ENCODE measurements around the gene FNTB. TPM values are rescaled to one million over a fixed set of nuclear protein-coding genes. Genes with fewer than 3 reads are reported as not detected.
A peak's percentile ranks its signal among the peaks of the same experiment; 100 is the strongest.
"Not testable (repeated sequence)": the region's sequence is repeated elsewhere in the genome, so short reads cannot be mapped to it uniquely, and the experiment has no call there.

FNTB gene
- total RNA-seq, 2 donors from 2014 or later, result 14.4 to 17.1 TPM

GRCh38 chr14:65019944-65020566 lies 33.4 kb downstream of the FNTB start:
- H3K4me3 Mint-ChIP-seq, result no peak overlapping the region
- H3K27me3 Mint-ChIP-seq (ENCODE audit: low read depth), result no peaks in the 10 kb centered on the region
- peaks cover 1 to 7% of the 10 kb centered on the region in 2 donors for H3K36me3 Mint-ChIP-seq (ENCODE audit: insufficient read depth in 2 of 2)
- H3K4me1 Mint-ChIP-seq (ENCODE audit: low read depth), result no peaks in the 10 kb centered on the region
- ATAC-seq (replicated peaks in 1 of 2) (no peak), DNase-seq (no peak)
- H3K9me3 Mint-ChIP-seq, result no peaks in the 10 kb centered on the region
- H3K27ac Mint-ChIP-seq, result no peak overlapping the region

- DNase-seq (no peak), ATAC-seq (replicated peaks in 1 of 2) (no peak)
- no peaks in the 10 kb centered on the region for H3K9me3 Mint-ChIP-seq
- no peak overlapping the region for H3K27ac Mint-ChIP-seq
- H3K4me3 Mint-ChIP-seq, result no peak overlapping the region
- peaks cover 0 to 2% of the 10 kb centered on the region in 2 donors for H3K36me3 Mint-ChIP-seq (ENCODE audit: insufficient read depth in 2 of 2)
- no peaks in the 10 kb centered on the region for H3K27me3 Mint-ChIP-seq (ENCODE audit: low read depth)
- H3K4me1 Mint-ChIP-seq (ENCODE audit: low read depth), result no peaks in the 10 kb centered on the region
Measured at GRCh38 chr14:65024957-65025356, 38.3 kb downstream of the FNTB start.

- peaks cover 0 to 2% of the 10 kb centered on the region in 2 donors for H3K36me3 Mint-ChIP-seq (ENCODE audit: insufficient read depth in 2 of 2)
- no peak overlapping the region for H3K4me3 Mint-ChIP-seq
- no peaks in the 10 kb centered on the region for H3K9me3 Mint-ChIP-seq
- no peaks in the 10 kb centered on the region for H3K27me3 Mint-ChIP-seq (ENCODE audit: low read depth)
- H3K27ac Mint-ChIP-seq, result no peak overlapping the region
- ATAC-seq (replicated peaks in 1 of 2) (no peak), DNase-seq (no peak)
- H3K4me1 Mint-ChIP-seq (ENCODE audit: low read depth), result no peaks in the 10 kb centered on the region
Measured at GRCh38 chr14:65025818-65026217, 39.1 kb downstream of the FNTB start.

- H3K27ac Mint-ChIP-seq, result no peak overlapping the region
- no peaks in the 10 kb centered on the region for H3K9me3 Mint-ChIP-seq
- no peak overlapping the region for H3K4me3 Mint-ChIP-seq
- no peaks in the 10 kb centered on the region for H3K27me3 Mint-ChIP-seq (ENCODE audit: low read depth)
- DNase-seq (no peak), ATAC-seq (replicated peaks in 1 of 2) (no peak)
- H3K36me3 Mint-ChIP-seq (ENCODE audit: insufficient read depth in 2 of 2), result peaks cover 0 to 2% of the 10 kb centered on the region in 2 donors
- no peaks in the 10 kb centered on the region for H3K4me1 Mint-ChIP-seq (ENCODE audit: low read depth)
Measured at GRCh38 chr14:65026526-65026925, 39.8 kb downstream of the FNTB start.

GRCh38 chr14:65027127-65027799 lies 40.6 kb downstream of the FNTB start:
- no peak for DNase-seq
- ATAC-seq (replicated peaks in 1 of 2), result peak in 1 of 2 donors; percentile 33
- peaks cover 3 to 5% of the 10 kb centered on the region in 2 donors for H3K36me3 Mint-ChIP-seq (ENCODE audit: insufficient read depth in 2 of 2)
- H3K4me3 Mint-ChIP-seq, result no peak overlapping the region
- H3K9me3 Mint-ChIP-seq, result no peaks in the 10 kb centered on the region
- no peaks in the 10 kb centered on the region for H3K27me3 Mint-ChIP-seq (ENCODE audit: low read depth)
- no peak overlapping the region for H3K27ac Mint-ChIP-seq
- no peaks in the 10 kb centered on the region for H3K4me1 Mint-ChIP-seq (ENCODE audit: low read depth)

- DNase-seq (no peak), ATAC-seq (replicated peaks in 1 of 2) (no peak)
- Mint-ChIP-seq H3K27ac (no peak overlapping the region), H3K9me3 (no peaks in the 10 kb centered on the region), H3K4me1 (ENCODE audit: low read depth) (no peaks in the 10 kb centered on the region), H3K36me3 (ENCODE audit: insufficient read depth in 2 of 2) (peaks cover 4 to 7% of the 10 kb centered on the region in 2 donors), H3K4me3 (no peak overlapping the region), H3K27me3 (ENCODE audit: low read depth) (no peaks in the 10 kb centered on the region)
Measured at GRCh38 chr14:65028937-65029336, 42.2 kb downstream of the FNTB start.

- H3K4me3 Mint-ChIP-seq; H3K9me3 Mint-ChIP-seq; H3K4me1 Mint-ChIP-seq (ENCODE audit: low read depth); DNase-seq; H3K27me3 Mint-ChIP-seq (ENCODE audit: low read depth); ATAC-seq (replicated peaks in 1 of 2); H3K27ac Mint-ChIP-seq: not testable (repeated sequence)
- H3K36me3 Mint-ChIP-seq (ENCODE audit: insufficient read depth in 2 of 2), result peaks cover 4 to 12% of the 10 kb centered on the region in 2 donors
Measured at GRCh38 chr14:65031321-65031720, 44.6 kb downstream of the FNTB start.

- no peak for ATAC-seq (replicated peaks in 1 of 2)
- H3K4me3 Mint-ChIP-seq, result no peak overlapping the region
Measured at GRCh38 chr14:65032319-65032718, 45.6 kb downstream of the FNTB start.

GRCh38 chr14:65033181-65033580 lies 46.5 kb downstream of the FNTB start:
- Mint-ChIP-seq H3K4me3 (no peak overlapping the region), H3K27ac (no peak overlapping the region), H3K4me1 (ENCODE audit: low read depth) (no peaks in the 10 kb centered on the region), H3K36me3 (ENCODE audit: insufficient read depth in 2 of 2) (peaks cover 4 to 12% of the 10 kb centered on the region in 2 donors), H3K9me3 (no peaks in the 10 kb centered on the region), H3K27me3 (ENCODE audit: low read depth) (no peaks in the 10 kb centered on the region)
- no peak for ATAC-seq (replicated peaks in 1 of 2)
- no peak for DNase-seq

More at GRCh38 chr14:65032319-65032718, 45.6 kb downstream of the FNTB start:
- Mint-ChIP-seq H3K27ac (no peak overlapping the region), H3K4me1 (ENCODE audit: low read depth) (no peaks in the 10 kb centered on the region), H3K9me3 (no peaks in the 10 kb centered on the region), H3K36me3 (ENCODE audit: insufficient read depth in 2 of 2) (peaks cover 4 to 12% of the 10 kb centered on the region in 2 donors), H3K27me3 (ENCODE audit: low read depth) (no peaks in the 10 kb centered on the region)
- DNase-seq, result no peak

- ATAC-seq (replicated peaks in 1 of 2) (no peak), DNase-seq (no peak)
- Mint-ChIP-seq H3K4me1 (ENCODE audit: low read depth) (no peaks in the 10 kb centered on the region), H3K36me3 (ENCODE audit: insufficient read depth in 2 of 2) (peaks cover 4 to 12% of the 10 kb centered on the region in 2 donors), H3K27ac (no peak overlapping the region), H3K27me3 (ENCODE audit: low read depth) (no peaks in the 10 kb centered on the region), H3K9me3 (no peaks in the 10 kb centered on the region), H3K4me3 (no peak overlapping the region)
Measured at GRCh38 chr14:65034021-65034420, 47.3 kb downstream of the FNTB start.

GRCh38 chr14:65035049-65035448 lies 48.4 kb downstream of the FNTB start:
- Mint-ChIP-seq H3K9me3 (no peaks in the 10 kb centered on the region), H3K4me3 (no peak overlapping the region), H3K27ac (no peak overlapping the region), H3K36me3 (ENCODE audit: insufficient read depth in 2 of 2) (peaks cover 4 to 10% of the 10 kb centered on the region in 2 donors), H3K4me1 (ENCODE audit: low read depth) (no peaks in the 10 kb centered on the region), H3K27me3 (ENCODE audit: low read depth) (no peaks in the 10 kb centered on the region)
- ATAC-seq (replicated peaks in 1 of 2) (no peak), DNase-seq (no peak)

GRCh38 chr14:65038966-65039365 lies 52.3 kb downstream of the FNTB start:
- Mint-ChIP-seq H3K4me1 (ENCODE audit: low read depth) (no peaks in the 10 kb centered on the region), H3K27ac (no peak overlapping the region), H3K36me3 (ENCODE audit: insufficient read depth in 2 of 2) (peaks cover 0 to 8% of the 10 kb centered on the region in 2 donors), H3K27me3 (ENCODE audit: low read depth) (no peaks in the 10 kb centered on the region), H3K9me3 (no peaks in the 10 kb centered on the region), H3K4me3 (no peak overlapping the region)
- DNase-seq (no peak), ATAC-seq (replicated peaks in 1 of 2) (no peak)

GRCh38 chr14:65040666-65041433 lies 54.2 kb downstream of the FNTB start:
- Mint-ChIP-seq H3K4me1 (ENCODE audit: low read depth) (peaks cover 8% of the 10 kb centered on the region), H3K27ac (no peak overlapping the region), H3K27me3 (ENCODE audit: low read depth) (no peaks in the 10 kb centered on the region), H3K9me3 (no peaks in the 10 kb centered on the region), H3K4me3 (no peak overlapping the region), H3K36me3 (ENCODE audit: insufficient read depth in 2 of 2) (peaks cover 0 to 3% of the 10 kb centered on the region in 2 donors)
- ATAC-seq (replicated peaks in 1 of 2) (no peak), DNase-seq (no peak)
